HEK293 (cell line): ENCODE results near the gene RASSF5.

Experiments used
- CTCF ChIA-PET: fragments of 350-600 bp; formaldehyde crosslinking; extraction: SDS; loops from one replicate; lab custom pipeline; 2021; ENCODE audit warnings: antibody characterized with exemption; lab: Yijun Ruan, JAX
- POLR2A ChIA-PET: fragments of 300-600 bp; formaldehyde crosslinking; extraction: SDS; loops from one replicate; lab custom pipeline; 2020; ENCODE audit warnings: antibody characterized with exemption, inconsistent platforms; lab: Yijun Ruan, JAX
- H3K27ac ChIP-seq: fragments of 200-500 bp; sonication (Bioruptor generic); 2 replicates; pipeline ENCODE4 v1.5.1; 2014; ENCODE audit warnings: low read depth, low read length, control low read depth, inconsistent platforms; ENCODE audit errors: extremely low read depth
- H3K36me3 ChIP-seq, 2 experiments: fragments of 200-500 bp in 1 of 2; sonication (Bioruptor generic) in 1 of 2; 1 replicate in 1 of 2; 2 replicates in 1 of 2; pipeline ENCODE4 v1.5.1; 2014 to 2017; ENCODE audit warnings: inconsistent platforms in 2 of 2, low read length in 2 of 2; ENCODE audit not compliant: control insufficient read depth in 2 of 2, insufficient read depth in 1 of 2
- H3K4me1 ChIP-seq: fragments of 200-500 bp; sonication (Bioruptor generic); 2 replicates; pipeline ENCODE4 v1.5.1; 2014; ENCODE audit warnings: mild to moderate bottlenecking, low read length, inconsistent platforms; ENCODE audit not compliant: control insufficient read depth, insufficient read depth
- H3K4me3 ChIP-seq: 2 replicates; pipeline ENCODE4 v1.5.1; 2011; ENCODE audit warnings: low read depth, mild to moderate bottlenecking, control low read depth, low read length, moderate library complexity
- H3K9me3 ChIP-seq: fragments of 200-500 bp; sonication (Bioruptor generic); 2 replicates; pipeline ENCODE4 v1.5.1; 2014; ENCODE audit warnings: low read depth, low read length, inconsistent platforms; ENCODE audit not compliant: control insufficient read depth, insufficient read depth
- BCL11A ChIP-seq: fragments of 450-650 bp; formaldehyde crosslinking; IDR thresholded peaks from 2 replicates; pipeline ENCODE4 v1.5.1; 2016; ENCODE audit warnings: low read depth, missing biosample characterization, missing genetic modification characterization
- BCL11B ChIP-seq: fragments of 450-650 bp; formaldehyde crosslinking; IDR thresholded peaks from 2 replicates; pipeline ENCODE4 v1.5.1; 2016; ENCODE audit warnings: low read depth, missing biosample characterization, missing genetic modification characterization
- EGR2 ChIP-seq: fragments of 450-650 bp; formaldehyde crosslinking; IDR thresholded peaks from 2 replicates; pipeline ENCODE4 v1.5.1; 2016; ENCODE audit warnings: low read depth, missing biosample characterization, missing genetic modification characterization
- KLF8 ChIP-seq: fragments of 450-650 bp; formaldehyde crosslinking; IDR thresholded peaks from 2 replicates; pipeline ENCODE4 v1.5.1; 2016; ENCODE audit warnings: missing biosample characterization, missing genetic modification characterization
- MEIS1 ChIP-seq: sonication (generic); formaldehyde crosslinking; IDR thresholded peaks from 2 replicates; pipeline ENCODE4 v1.8.1; 2022; ENCODE audit warnings: missing genetic modification reagents, mild to moderate bottlenecking, borderline replicate concordance
- REPIN1 ChIP-seq: fragments of 450-650 bp; formaldehyde crosslinking; IDR thresholded peaks from 2 replicates; pipeline ENCODE4 v1.5.1; 2017; ENCODE audit warnings: missing biosample characterization, missing genetic modification characterization, low read depth
- SP7 ChIP-seq: fragments of 450-650 bp; formaldehyde crosslinking; IDR thresholded peaks from 2 replicates; pipeline ENCODE4 v1.5.1; 2016; ENCODE audit warnings: missing biosample characterization, missing genetic modification characterization
- ZFHX2 ChIP-seq: fragments of 450-650 bp; formaldehyde crosslinking; conservative IDR thresholded peaks from 2 replicates; pipeline ENCODE4 v1.5.1; 2016; ENCODE audit warnings: missing biosample characterization, missing genetic modification characterization
- ZFP37 ChIP-seq: fragments of 450-650 bp; formaldehyde crosslinking; IDR thresholded peaks from 2 replicates; pipeline ENCODE4 v1.5.1; 2016; ENCODE audit warnings: missing biosample characterization, missing genetic modification characterization
- ZNF155 ChIP-seq: fragments of 450-650 bp; formaldehyde crosslinking; IDR thresholded peaks from 2 replicates; pipeline ENCODE4 v1.5.1; 2016; ENCODE audit warnings: missing biosample characterization, missing genetic modification characterization
- ZNF174 ChIP-seq: fragments of 450-650 bp; formaldehyde crosslinking; IDR thresholded peaks from 2 replicates; pipeline ENCODE4 v1.5.0; 2017; ENCODE audit warnings: missing biosample characterization, mild to moderate bottlenecking, missing genetic modification characterization
- ZNF19 ChIP-seq: fragments of 450-650 bp; formaldehyde crosslinking; IDR thresholded peaks from 2 replicates; pipeline ENCODE4; 2016; ENCODE audit warnings: missing biosample characterization, missing genetic modification characterization, low read depth
- ZNF391 ChIP-seq: fragments of 450-650 bp; formaldehyde crosslinking; IDR thresholded peaks from 2 replicates; pipeline ENCODE4 v1.5.1; 2016; ENCODE audit warnings: low read depth, missing biosample characterization, missing genetic modification characterization, borderline replicate concordance
- ZNF433 ChIP-seq: fragments of 450-650 bp; formaldehyde crosslinking; IDR thresholded peaks from 2 replicates; pipeline ENCODE4 v1.5.1; 2016; ENCODE audit warnings: missing biosample characterization, missing genetic modification characterization, low read depth
- ZNF48 ChIP-seq: fragments of 450-650 bp; formaldehyde crosslinking; IDR thresholded peaks from 2 replicates; pipeline ENCODE4 v1.5.1; 2016; ENCODE audit warnings: missing biosample characterization, missing genetic modification characterization
- ZNF530 ChIP-seq: fragments of 450-650 bp; formaldehyde crosslinking; IDR thresholded peaks from 2 replicates; pipeline ENCODE4 v1.5.1; 2016; ENCODE audit warnings: low read depth, missing biosample characterization, missing genetic modification characterization
- ZNF664 ChIP-seq: fragments of 450-650 bp; formaldehyde crosslinking; IDR thresholded peaks from 2 replicates; pipeline ENCODE4 v1.5.1; 2016; ENCODE audit warnings: missing biosample characterization, missing genetic modification characterization
- ZNF670 ChIP-seq: fragments of 450-650 bp; formaldehyde crosslinking; IDR thresholded peaks from 2 replicates; pipeline ENCODE4 v1.5.1; 2016; ENCODE audit warnings: missing biosample characterization, missing genetic modification characterization, low read depth
- ZNF707 ChIP-seq: fragments of 450-650 bp; formaldehyde crosslinking; IDR thresholded peaks from 2 replicates; pipeline ENCODE4 v1.5.1; 2016; ENCODE audit warnings: missing biosample characterization, missing genetic modification characterization
- ZNF785 ChIP-seq: fragments of 450-650 bp; formaldehyde crosslinking; IDR thresholded peaks from 2 replicates; pipeline ENCODE4 v1.5.1; 2016; ENCODE audit warnings: missing biosample characterization, missing genetic modification characterization
- TF ChIP-seq, protein P1 (sequence below): fragments of 450-650 bp; formaldehyde crosslinking; IDR thresholded peaks from 2 replicates; pipeline ENCODE4 v1.5.1; 2016; ENCODE audit warnings: missing biosample characterization, missing genetic modification characterization
- TF ChIP-seq, protein P2 (sequence below): fragments of 450-650 bp; formaldehyde crosslinking; IDR thresholded peaks from 2 replicates; pipeline ENCODE4 v1.5.1; 2016; ENCODE audit warnings: missing biosample characterization, missing genetic modification characterization
- TF ChIP-seq, protein P3 (sequence below): fragments of 450-650 bp; formaldehyde crosslinking; IDR thresholded peaks from 2 replicates; pipeline ENCODE4 v1.5.1; 2016; ENCODE audit warnings: missing biosample characterization, missing genetic modification characterization, low read depth

The RASSF5 gene

DNA sequence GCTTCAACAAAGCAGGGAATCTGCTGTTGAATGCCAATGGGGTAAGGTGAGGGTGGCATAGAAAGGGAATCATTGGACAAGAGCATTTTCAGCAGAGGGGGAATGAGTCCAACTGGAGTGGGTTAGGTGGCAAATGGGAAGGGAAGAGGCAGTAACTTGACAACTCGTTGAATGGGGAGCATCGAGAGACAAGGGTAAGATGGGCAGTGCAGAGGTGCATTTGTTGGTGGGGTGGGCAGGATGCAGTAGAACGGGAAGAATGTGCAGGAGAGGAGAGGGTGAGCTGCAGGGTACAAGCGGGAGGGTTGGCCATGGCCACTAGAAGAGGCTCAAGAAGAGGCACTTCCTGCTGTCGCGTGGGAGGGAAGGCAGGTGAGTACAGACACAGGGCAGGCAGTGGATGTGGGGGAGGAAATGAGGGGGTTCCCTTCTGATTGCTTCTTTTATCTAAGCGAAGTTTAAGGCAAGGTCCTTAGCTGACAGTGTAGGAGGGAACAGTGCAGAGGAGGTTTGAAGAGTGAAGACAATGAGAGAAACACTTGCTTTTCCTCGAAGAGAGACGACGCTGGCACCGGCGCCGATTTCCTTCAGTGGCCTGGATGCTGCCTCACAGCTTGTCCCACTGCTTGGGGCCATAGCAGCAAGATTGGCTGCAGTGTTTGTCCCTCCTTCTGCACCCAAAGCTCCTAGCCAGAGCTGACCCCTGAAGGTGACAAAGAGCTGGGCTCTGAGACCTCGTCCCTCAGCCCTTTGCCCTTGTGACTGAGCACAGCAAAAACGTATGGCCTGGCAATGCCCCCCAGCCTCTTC lies 40.3 kb upstream of the RASSF5 start:
- Histone ChIP-seq H3K9me3 (no peaks in the 10 kb centered on the region), H3K4me3 (no peak overlapping the region), H3K36me3 (peaks cover 0 to 14% of the 10 kb centered on the region in 2 experiments; a peak in 1 of 3 replicates)
- TF ChIP-seq ZNF155 (tag by site-specific recombination) (no peak), ZFHX2 (tag by site-specific recombination) (peak; percentile 92), EGR2 (tag by site-specific recombination) (peak; percentile 95), BCL11B (tag by site-specific recombination) (no peak)
- TF ChIP-seq, all 188 proteins: peak for 2
- POLR2A ChIA-PET = no interaction called here
- no peak overlapping the region for H3K27ac ChIP-seq
- H3K4me1 ChIP-seq = 0 out of 2 replicates have a peak, but pooled peaks cover 2% of the 10 kb centered on the region
- CTCF ChIA-PET = interaction anchor here (1.0 kb wide), 1 partner anchor 13 kb away, joined by 3 read pairs; no protein-coding TSS in a partner anchor

DNA sequence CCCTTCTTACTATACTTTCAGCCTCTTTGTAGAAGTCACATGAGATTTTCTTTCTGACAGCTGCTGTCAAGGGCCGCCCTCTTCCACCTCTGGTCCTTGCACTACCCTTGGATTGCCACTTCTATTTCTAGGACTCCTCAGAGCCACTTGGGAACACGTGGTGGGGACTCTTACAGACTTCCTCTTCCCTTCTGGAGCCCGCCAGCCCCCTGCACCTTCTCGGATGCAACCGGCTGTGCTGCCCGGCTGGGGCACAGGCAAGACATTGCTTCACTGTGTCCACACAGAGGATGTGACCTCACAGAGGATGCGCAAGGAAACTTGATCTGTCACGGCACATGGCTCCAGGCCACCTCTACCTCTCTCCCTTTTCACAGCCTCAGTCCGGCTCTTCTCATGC lies 39.4 kb upstream of the RASSF5 start:
- H3K9me3 ChIP-seq = no peaks in the 10 kb centered on the region
- TF ChIP-seq, protein P1, sequence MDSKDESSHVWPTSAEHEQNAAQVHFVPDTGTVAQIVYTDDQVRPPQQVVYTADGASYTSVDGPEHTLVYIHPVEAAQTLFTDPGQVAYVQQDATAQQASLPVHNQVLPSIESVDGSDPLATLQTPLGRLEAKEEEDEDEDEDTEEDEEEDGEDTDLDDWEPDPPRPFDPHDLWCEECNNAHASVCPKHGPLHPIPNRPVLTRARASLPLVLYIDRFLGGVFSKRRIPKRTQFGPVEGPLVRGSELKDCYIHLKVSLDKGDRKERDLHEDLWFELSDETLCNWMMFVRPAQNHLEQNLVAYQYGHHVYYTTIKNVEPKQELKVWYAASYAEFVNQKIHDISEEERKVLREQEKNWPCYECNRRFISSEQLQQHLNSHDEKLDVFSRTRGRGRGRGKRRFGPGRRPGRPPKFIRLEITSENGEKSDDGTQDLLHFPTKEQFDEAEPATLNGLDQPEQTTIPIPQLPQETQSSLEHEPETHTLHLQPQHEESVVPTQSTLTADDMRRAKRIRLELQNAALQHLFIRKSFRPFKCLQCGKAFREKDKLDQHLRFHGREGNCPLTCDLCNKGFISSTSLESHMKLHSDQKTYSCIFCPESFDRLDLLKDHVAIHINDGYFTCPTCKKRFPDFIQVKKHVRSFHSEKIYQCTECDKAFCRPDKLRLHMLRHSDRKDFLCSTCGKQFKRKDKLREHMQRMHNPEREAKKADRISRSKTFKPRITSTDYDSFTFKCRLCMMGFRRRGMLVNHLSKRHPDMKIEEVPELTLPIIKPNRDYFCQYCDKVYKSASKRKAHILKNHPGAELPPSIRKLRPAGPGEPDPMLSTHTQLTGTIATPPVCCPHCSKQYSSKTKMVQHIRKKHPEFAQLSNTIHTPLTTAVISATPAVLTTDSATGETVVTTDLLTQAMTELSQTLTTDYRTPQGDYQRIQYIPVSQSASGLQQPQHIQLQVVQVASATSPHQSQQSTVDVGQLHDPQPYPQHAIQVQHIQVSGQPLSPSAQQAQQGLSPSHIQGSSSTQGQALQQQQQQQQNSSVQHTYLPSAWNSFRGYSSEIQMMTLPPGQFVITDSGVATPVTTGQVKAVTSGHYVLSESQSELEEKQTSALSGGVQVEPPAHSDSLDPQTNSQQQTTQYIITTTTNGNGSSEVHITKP = no peak
- TF ChIP-seq, protein P2, sequence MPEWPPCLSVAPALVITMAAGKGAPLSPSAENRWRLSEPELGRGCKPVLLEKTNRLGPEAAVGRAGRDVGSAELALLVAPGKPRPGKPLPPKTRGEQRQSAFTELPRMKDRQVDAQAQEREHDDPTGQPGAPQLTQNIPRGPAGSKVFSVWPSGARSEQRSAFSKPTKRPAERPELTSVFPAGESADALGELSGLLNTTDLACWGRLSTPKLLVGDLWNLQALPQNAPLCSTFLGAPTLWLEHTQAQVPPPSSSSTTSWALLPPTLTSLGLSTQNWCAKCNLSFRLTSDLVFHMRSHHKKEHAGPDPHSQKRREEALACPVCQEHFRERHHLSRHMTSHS (tag by site-specific recombination) = no peak
- no peak for TF ChIP-seq SP7 (tag by site-specific recombination)
- TF ChIP-seq ZNF785 (tag by site-specific recombination) = no peak
- no peak for TF ChIP-seq BCL11A
- no peak for TF ChIP-seq ZNF664
- TF ChIP-seq BCL11B (tag by site-specific recombination) = no peak
- no peak for TF ChIP-seq KLF8 (tag by site-specific recombination)
- TF ChIP-seq ZFP37 (tag by site-specific recombination) = no peak
- TF ChIP-seq ZNF433 (tag by site-specific recombination) = no peak
- no peak overlapping the region for H3K27ac ChIP-seq
- 0 out of 2 replicates have a peak, but pooled peaks cover 2% of the 10 kb centered on the region for H3K4me1 ChIP-seq
- ChIA-PET CTCF (interaction anchor here (1.0 kb wide), 1 partner anchor 12 kb away, joined by 3 read pairs; no protein-coding TSS in a partner anchor), POLR2A (no interaction called here)
- no peak overlapping the region for H3K4me3 ChIP-seq
- H3K36me3 ChIP-seq = peaks cover 0 to 10% of the 10 kb centered on the region in 2 experiments; a peak in 1 of 3 replicates

DNA sequence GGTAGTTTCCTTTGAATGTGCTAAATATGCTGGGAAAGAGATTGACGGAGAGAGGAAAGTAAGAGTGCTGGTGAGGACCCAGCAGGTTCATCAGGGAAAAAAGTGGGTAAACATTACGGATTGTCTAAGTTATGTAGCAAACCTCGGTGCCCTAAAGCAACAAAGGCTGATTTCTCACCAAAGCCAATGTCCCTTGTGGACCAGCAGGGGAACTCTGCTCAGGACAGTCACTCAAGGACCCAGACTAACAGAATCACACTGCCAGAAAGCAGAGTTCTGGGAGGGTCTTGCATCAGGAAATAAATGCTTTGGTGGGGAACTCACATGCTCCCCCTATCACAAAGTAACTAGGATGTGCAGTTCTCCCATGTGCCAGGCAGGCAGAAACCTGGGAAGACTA lies 38.8 kb upstream of the RASSF5 start:
- TF ChIP-seq ZNF707 (tag by site-specific recombination) (no peak), ZNF19 (tag by site-specific recombination) (no peak), ZNF391 (no peak), MEIS1 (CRISPR knock-in tag) (no peak), ZNF530 (tag by site-specific recombination) (no peak), ZNF48 (tag by site-specific recombination) (no peak), ZNF670 (no peak), REPIN1 (tag by site-specific recombination) (no peak), ZNF174 (no peak), ZNF785 (tag by site-specific recombination) (no peak)
- TF ChIP-seq, protein P3, sequence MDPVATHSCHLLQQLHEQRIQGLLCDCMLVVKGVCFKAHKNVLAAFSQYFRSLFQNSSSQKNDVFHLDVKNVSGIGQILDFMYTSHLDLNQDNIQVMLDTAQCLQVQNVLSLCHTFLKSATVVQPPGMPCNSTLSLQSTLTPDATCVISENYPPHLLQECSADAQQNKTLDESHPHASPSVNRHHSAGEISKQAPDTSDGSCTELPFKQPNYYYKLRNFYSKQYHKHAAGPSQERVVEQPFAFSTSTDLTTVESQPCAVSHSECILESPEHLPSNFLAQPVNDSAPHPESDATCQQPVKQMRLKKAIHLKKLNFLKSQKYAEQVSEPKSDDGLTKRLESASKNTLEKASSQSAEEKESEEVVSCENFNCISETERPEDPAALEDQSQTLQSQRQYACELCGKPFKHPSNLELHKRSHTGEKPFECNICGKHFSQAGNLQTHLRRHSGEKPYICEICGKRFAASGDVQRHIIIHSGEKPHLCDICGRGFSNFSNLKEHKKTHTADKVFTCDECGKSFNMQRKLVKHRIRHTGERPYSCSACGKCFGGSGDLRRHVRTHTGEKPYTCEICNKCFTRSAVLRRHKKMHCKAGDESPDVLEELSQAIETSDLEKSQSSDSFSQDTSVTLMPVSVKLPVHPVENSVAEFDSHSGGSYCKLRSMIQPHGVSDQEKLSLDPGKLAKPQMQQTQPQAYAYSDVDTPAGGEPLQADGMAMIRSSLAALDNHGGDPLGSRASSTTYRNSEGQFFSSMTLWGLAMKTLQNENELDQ (tag by site-specific recombination) = no peak
- CTCF ChIA-PET = no interaction called here
- Histone ChIP-seq H3K36me3 (peaks cover 0 to 5% of the 10 kb centered on the region in 2 experiments; a peak in 1 of 3 replicates), H3K27ac (no peak overlapping the region), H3K9me3 (no peaks in the 10 kb centered on the region), H3K4me3 (no peak overlapping the region), H3K4me1 (0 out of 2 replicates have a peak, but pooled peaks cover 2% of the 10 kb centered on the region)
- POLR2A ChIA-PET = no interaction called here
